HEK293 (cell line): ENCODE results near the gene SLC26A8.

Experiments
- ZNF121 ChIP-seq: fragments of 450-650 bp; formaldehyde crosslinking; IDR thresholded peaks from 2 replicates; pipeline ENCODE4 v1.5.1; 2016; ENCODE audit warnings: missing biosample characterization, missing genetic modification characterization
- ZNF37A ChIP-seq: fragments of 450-650 bp; IDR thresholded peaks from 2 replicates; pipeline ENCODE4 v1.5.1; 2018; ENCODE audit warnings: missing biosample characterization, missing genetic modification characterization
- ZNF610 ChIP-seq: fragments of 450-650 bp; formaldehyde crosslinking; IDR thresholded peaks from 2 replicates; pipeline ENCODE4 v1.5.1; 2016; ENCODE audit warnings: missing biosample characterization, missing genetic modification characterization, borderline replicate concordance
- ZNF664 ChIP-seq: fragments of 450-650 bp; formaldehyde crosslinking; IDR thresholded peaks from 2 replicates; pipeline ENCODE4 v1.5.1; 2016; ENCODE audit warnings: missing biosample characterization, missing genetic modification characterization
- ZSCAN16 ChIP-seq: fragments of 450-650 bp; formaldehyde crosslinking; IDR thresholded peaks from 2 replicates; pipeline ENCODE4 v1.5.1; 2016; ENCODE audit warnings: missing biosample characterization, missing genetic modification characterization
- ZSCAN30 ChIP-seq: fragments of 450-650 bp; IDR thresholded peaks from 2 replicates; pipeline ENCODE4 v1.5.1; 2018; ENCODE audit warnings: missing biosample characterization, mild to moderate bottlenecking, missing genetic modification characterization, moderate library complexity
- TF ChIP-seq, protein P1 (sequence below): fragments of 450-650 bp; formaldehyde crosslinking; IDR thresholded peaks from 2 replicates; pipeline ENCODE4 v1.5.1; 2016; ENCODE audit warnings: missing biosample characterization, missing genetic modification characterization
- TF ChIP-seq, protein P2 (sequence below): fragments of 450-650 bp; formaldehyde crosslinking; IDR thresholded peaks from 2 replicates; pipeline ENCODE4 v1.5.1; 2016; ENCODE audit warnings: missing biosample characterization, missing genetic modification characterization
- TF ChIP-seq, protein P3 (sequence below): fragments of 450-650 bp; formaldehyde crosslinking; IDR thresholded peaks from 2 replicates; pipeline ENCODE4 v1.5.1; 2016; ENCODE audit warnings: missing biosample characterization, missing genetic modification characterization

DNA sequence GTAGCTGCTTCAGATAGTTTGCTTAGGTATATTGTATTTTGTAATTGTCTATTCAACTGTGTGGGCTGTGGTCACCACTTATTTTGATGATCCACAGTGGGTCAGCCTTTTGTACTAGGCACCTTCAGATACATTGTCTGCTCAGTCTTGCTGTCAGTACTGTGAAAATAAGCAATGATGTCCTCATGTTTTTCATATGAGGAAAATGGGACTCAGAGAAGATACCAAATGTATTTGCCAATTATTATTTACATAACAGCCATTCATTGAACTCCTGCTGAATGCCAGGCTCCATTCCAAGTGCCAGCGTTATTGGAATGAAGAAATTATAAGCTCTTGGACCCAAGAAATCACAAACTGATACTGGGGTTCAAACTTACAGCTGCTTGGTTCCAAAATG, 31.7 kb upstream of the SLC26A8 start:
- TF ChIP-seq, protein P1, sequence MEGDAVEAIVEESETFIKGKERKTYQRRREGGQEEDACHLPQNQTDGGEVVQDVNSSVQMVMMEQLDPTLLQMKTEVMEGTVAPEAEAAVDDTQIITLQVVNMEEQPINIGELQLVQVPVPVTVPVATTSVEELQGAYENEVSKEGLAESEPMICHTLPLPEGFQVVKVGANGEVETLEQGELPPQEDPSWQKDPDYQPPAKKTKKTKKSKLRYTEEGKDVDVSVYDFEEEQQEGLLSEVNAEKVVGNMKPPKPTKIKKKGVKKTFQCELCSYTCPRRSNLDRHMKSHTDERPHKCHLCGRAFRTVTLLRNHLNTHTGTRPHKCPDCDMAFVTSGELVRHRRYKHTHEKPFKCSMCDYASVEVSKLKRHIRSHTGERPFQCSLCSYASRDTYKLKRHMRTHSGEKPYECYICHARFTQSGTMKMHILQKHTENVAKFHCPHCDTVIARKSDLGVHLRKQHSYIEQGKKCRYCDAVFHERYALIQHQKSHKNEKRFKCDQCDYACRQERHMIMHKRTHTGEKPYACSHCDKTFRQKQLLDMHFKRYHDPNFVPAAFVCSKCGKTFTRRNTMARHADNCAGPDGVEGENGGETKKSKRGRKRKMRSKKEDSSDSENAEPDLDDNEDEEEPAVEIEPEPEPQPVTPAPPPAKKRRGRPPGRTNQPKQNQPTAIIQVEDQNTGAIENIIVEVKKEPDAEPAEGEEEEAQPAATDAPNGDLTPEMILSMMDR (tag by site-specific recombination), result no peak
- TF ChIP-seq, protein P2, sequence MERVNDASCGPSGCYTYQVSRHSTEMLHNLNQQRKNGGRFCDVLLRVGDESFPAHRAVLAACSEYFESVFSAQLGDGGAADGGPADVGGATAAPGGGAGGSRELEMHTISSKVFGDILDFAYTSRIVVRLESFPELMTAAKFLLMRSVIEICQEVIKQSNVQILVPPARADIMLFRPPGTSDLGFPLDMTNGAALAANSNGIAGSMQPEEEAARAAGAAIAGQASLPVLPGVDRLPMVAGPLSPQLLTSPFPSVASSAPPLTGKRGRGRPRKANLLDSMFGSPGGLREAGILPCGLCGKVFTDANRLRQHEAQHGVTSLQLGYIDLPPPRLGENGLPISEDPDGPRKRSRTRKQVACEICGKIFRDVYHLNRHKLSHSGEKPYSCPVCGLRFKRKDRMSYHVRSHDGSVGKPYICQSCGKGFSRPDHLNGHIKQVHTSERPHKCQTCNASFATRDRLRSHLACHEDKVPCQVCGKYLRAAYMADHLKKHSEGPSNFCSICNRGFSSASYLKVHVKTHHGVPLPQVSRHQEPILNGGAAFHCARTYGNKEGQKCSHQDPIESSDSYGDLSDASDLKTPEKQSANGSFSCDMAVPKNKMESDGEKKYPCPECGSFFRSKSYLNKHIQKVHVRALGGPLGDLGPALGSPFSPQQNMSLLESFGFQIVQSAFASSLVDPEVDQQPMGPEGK, result no peak
- no peak for TF ChIP-seq ZSCAN16 (tag by site-specific recombination)
- TF ChIP-seq ZNF37A (tag by site-specific recombination), result no peak
- TF ChIP-seq ZNF610 (tag by site-specific recombination), result no peak
- TF ChIP-seq, protein P3, sequence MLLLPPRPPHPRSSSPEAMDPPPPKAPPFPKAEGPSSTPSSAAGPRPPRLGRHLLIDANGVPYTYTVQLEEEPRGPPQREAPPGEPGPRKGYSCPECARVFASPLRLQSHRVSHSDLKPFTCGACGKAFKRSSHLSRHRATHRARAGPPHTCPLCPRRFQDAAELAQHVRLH (tag by site-specific recombination), result no peak
- no peak for TF ChIP-seq ZSCAN30 (tag by site-specific recombination)
- no peak for TF ChIP-seq ZNF121
- TF ChIP-seq ZNF664 (tag by site-specific recombination), result no peak
